Endothelial cell of umbilical vein (primary cell): ENCODE data around the gene AFTPH. TPM values are rescaled to one million over a fixed set of nuclear protein-coding genes. Genes with fewer than 3 reads are reported as not detected.

ENCODE experiments used
- BruUV-seq: library from RNA; stranded (reverse); fragments of 400-500 nt; replicated peaks from 2 replicates; lab custom pipeline; 2021; lab: Mats Ljungman, UMichigan
- CTCF ChIA-PET: fragments of 300-600, 350-600 bp; sonication (Branson Sonifier 250); formaldehyde crosslinking; loops from one replicate; lab custom pipeline; 2021; ENCODE audit warnings: antibody characterized with exemption, inconsistent platforms; lab: Charles Lee
- POLR2A ChIA-PET: fragments of 300-600, 350-600 bp; sonication (Branson Sonifier 250); formaldehyde crosslinking; loops from one replicate; lab custom pipeline; 2021; ENCODE audit warnings: antibody characterized with exemption, inconsistent platforms; lab: Charles Lee
- DNase-seq: peaks from one replicate; pipeline ENCODE4 v3.0.0-alpha.2; 2011; ENCODE audit warnings: low read depth, low spot score
- FAIRE-seq: peaks from 2 replicates; lab custom pipeline; 2011; peaks lifted over from hg19 to GRCh38; lab: Jason Lieb, UNC
- H2AFZ ChIP-seq: 2 replicates; pipeline ENCODE4 v1.6.0; 2012; ENCODE audit warnings: low read depth, low read length, control low read depth, inconsistent platforms
- H3K27ac ChIP-seq: 2 replicates; pipeline ENCODE4 v1.5.1; 2011; ENCODE audit warnings: low read depth, mild to moderate bottlenecking, control low read depth, low read length, moderate library complexity; ENCODE audit not compliant: insufficient read depth
- H3K27me3 ChIP-seq, 2 experiments: 2 replicates each; pipeline versions ENCODE4 v1.6.0 to v1.6.1; 2011; ENCODE audit warnings: low read length in 2 of 2, mixed read lengths in 1 of 2; ENCODE audit not compliant: control insufficient read depth in 2 of 2, insufficient read depth in 2 of 2
- H3K36me3 ChIP-seq, 2 experiments: 2 replicates in 1 of 2; 3 replicates in 1 of 2; pipeline ENCODE4 v1.5.1; 2011; ENCODE audit warnings: low read length in 2 of 2, mild to moderate bottlenecking in 1 of 2, moderate library complexity in 1 of 2; ENCODE audit not compliant: control insufficient read depth in 2 of 2, insufficient read depth in 2 of 2; ENCODE audit errors: extremely low read depth in 1 of 2
- H3K4me1 ChIP-seq: 3 replicates; pipeline ENCODE4 v1.5.1; 2011; ENCODE audit warnings: mild to moderate bottlenecking, low read length; ENCODE audit not compliant: control insufficient read depth, insufficient read depth; ENCODE audit errors: extremely low read depth
- H3K4me2 ChIP-seq: 2 replicates; pipeline ENCODE4 v1.6.1; 2011; ENCODE audit warnings: low read length, control low read depth, mixed read lengths; ENCODE audit not compliant: insufficient read depth
- H3K4me3 ChIP-seq, 3 experiments: fragments of 200-600 bp in 1 of 3; sonication (generic), shearing (Covaris generic) in 1 of 3; replicated peaks in 1 of 3; 2 replicates each; pipeline ENCODE4 v1.5.1; 2011 to 2016; ENCODE audit warnings: control low read depth in 3 of 3, low read length in 3 of 3, mild to moderate bottlenecking in 2 of 3, inconsistent platforms in 1 of 3, low read depth in 1 of 3, moderate library complexity in 1 of 3; ENCODE audit not compliant: insufficient read depth in 1 of 3
- H3K79me2 ChIP-seq: 2 replicates; pipeline ENCODE4 v1.6.0; 2012; ENCODE audit warnings: low read length, inconsistent platforms; ENCODE audit not compliant: control insufficient read depth, insufficient read depth
- H3K9ac ChIP-seq: replicated peaks from 2 replicates; pipeline ENCODE3; 2011; ENCODE audit warnings: low read length, control low read depth; ENCODE audit not compliant: insufficient read depth; ENCODE audit errors: extremely low read depth
- H3K9me1 ChIP-seq: replicated peaks from 3 replicates; pipeline ENCODE4 v1.6.0; 2011; ENCODE audit warnings: mild to moderate bottlenecking, low read length; ENCODE audit not compliant: control insufficient read depth, insufficient read depth; ENCODE audit errors: extremely low read depth
- H3K9me3 ChIP-seq: replicated peaks from 2 replicates; pipeline ENCODE4 v1.5.1; 2012; ENCODE audit warnings: low read length, inconsistent platforms; ENCODE audit not compliant: control insufficient read depth, insufficient read depth
- H4K20me1 ChIP-seq: replicated peaks from 2 replicates; pipeline ENCODE3; 2011; ENCODE audit warnings: mild to moderate bottlenecking, low read length; ENCODE audit not compliant: control insufficient read depth, insufficient read depth; ENCODE audit errors: extremely low read depth
- CTCF ChIP-seq, 2 donors: IDR thresholded peaks; 1 replicate in 1 of 2; 2 replicates in 1 of 2; pipeline ENCODE4 v1.5.1; 2011; ENCODE audit warnings: low read length in 2 of 2, mild to moderate bottlenecking in 2 of 2, moderate library complexity in 2 of 2, control low read depth in 1 of 2, inconsistent platforms in 1 of 2, low read depth in 1 of 2; ENCODE audit not compliant: insufficient read depth in 1 of 2; ENCODE audit errors: extremely low read depth in 1 of 2
- EZH2 ChIP-seq: IDR thresholded peaks from 2 replicates; pipeline ENCODE4 v1.6.1; 2012; ENCODE audit warnings: borderline replicate concordance, low read depth, mild to moderate bottlenecking, moderate library complexity, low read length, inconsistent platforms; ENCODE audit not compliant: severe bottlenecking
- FOS ChIP-seq: IDR thresholded peaks from 2 replicates; pipeline ENCODE4 v1.6.1; 2011; ENCODE audit warnings: mild to moderate bottlenecking, low read length, moderate library complexity, borderline replicate concordance; ENCODE audit not compliant: insufficient read depth
- GATA2 ChIP-seq: IDR thresholded peaks from 2 replicates; pipeline ENCODE4 v1.7.0; 2011; ENCODE audit warnings: low read depth, mild to moderate bottlenecking, moderate library complexity, mixed read lengths, low read length; ENCODE audit not compliant: insufficient read length, insufficient read depth
- JUN ChIP-seq: IDR thresholded peaks from 2 replicates; pipeline ENCODE4 v1.6.1; 2011; ENCODE audit warnings: borderline replicate concordance, low read depth; ENCODE audit not compliant: insufficient read length, insufficient read depth
- MAX ChIP-seq: IDR thresholded peaks from 2 replicates; pipeline ENCODE4 v1.6.1; 2011; ENCODE audit not compliant: insufficient read depth, insufficient read length
- MYC ChIP-seq: IDR thresholded peaks from one replicate; pipeline ENCODE4 v1.6.1; 2011; ENCODE audit warnings: mild to moderate bottlenecking, low read depth, low read length
- POLR2A ChIP-seq: IDR thresholded peaks from 2 replicates; pipeline ENCODE4 v1.6.1; 2012; ENCODE audit warnings: low read depth, mild to moderate bottlenecking, control low read depth, low read length
- POLR2AphosphoS5 ChIP-seq: IDR thresholded peaks from 2 replicates; pipeline ENCODE4 v1.6.1; 2012; ENCODE audit warnings: low read depth, mild to moderate bottlenecking, control low read depth, low read length, moderate library complexity; ENCODE audit not compliant: insufficient read depth
- dilution Hi-C: fragments of 300-500 bp; cut with MboI; formaldehyde crosslinking; loops from one replicate; pipeline ENCODE4 v1.15.0; 2019; ENCODE audit warnings: low sequenced_read_pairs; ENCODE audit not compliant: extremely low pct_ligation_motif_present
- intact Hi-C: fragments of 100-400 bp; cut with micrococcal nuclease; formaldehyde crosslinking; loops from one replicate; pipeline ENCODE4 v1.10.0; 2022
- polyA plus RNA-seq, 4 experiments: library from polyadenylated mRNA; depleted of rRNA in 3 of 4; stranded (reverse) in 3 of 4; unstranded in 1 of 4; fragments of >200 nt; gene quantifications; 2 replicates each; pipeline versions ENCODE4 v1.2.1 to v1.2.3, GENCODE V29; 2011 to 2012; ENCODE audit warnings: missing spikeins in 1 of 4
- total RNA-seq: library from RNA; stranded (reverse); gene quantifications from 2 replicates; pipeline ENCODE4 v1.2.3, GENCODE V29; 2021

The AFTPH gene
- total and polyA plus RNA-seq, 2 donors (not counting 3 experiments of a cell fraction or from before 2014, with no cell fraction given), result 6.9 to 15.3 TPM

- no peak for FAIRE-seq
Measured at GRCh38 chr2:64534363-64534762, 10.2 kb downstream of the AFTPH start.

More at GRCh38 chr2:64534363-64534762, 10.2 kb downstream of the AFTPH start:
- Histone ChIP-seq H3K4me3 (no peak overlapping the region), H2AFZ (no peak overlapping the region), H3K9ac (no peak overlapping the region), H3K27ac (no peak overlapping the region), H3K36me3 (no peaks in the 10 kb centered on the region), H3K4me1 (no peaks in the 10 kb centered on the region), H3K27me3 (no peaks in the 10 kb centered on the region), H3K79me2 (peaks cover 23% of the 10 kb centered on the region), H4K20me1 (peaks cover 6% of the 10 kb centered on the region), H3K4me2 (no peak overlapping the region), H3K9me3 (no peaks in the 10 kb centered on the region), H3K9me1 (no peaks in the 10 kb centered on the region)
- dilution Hi-C loops, result no loop called here
- intact Hi-C loops, result no loop called here
- ChIA-PET POLR2A (no interaction called here), CTCF (interaction anchor here (0.7 to 1.2 kb wide), 2 partner anchors 12 to 47 kb away, joined by 3 to 5 read pairs; no protein-coding TSS in a partner anchor)
- DNase-seq, result no peak
- BruUV-seq, result no TSS peak
- TF ChIP-seq MYC (no peak), EZH2 (no peak), FOS (no peak), JUN (no peak), GATA2 (no peak), POLR2AphosphoS5 (no peak), MAX (no peak), CTCF (IDR thresholded peaks at IDR 0.05; ENCODE audit: extremely low read depth in 1 of 2, insufficient read depth in 1 of 2, low read depth in 1 of 2, low read length in 2 of 2) (no peak), POLR2A (no peak)
